NCI-H1694 (cell line): ENCODE results near the gene IDH3A.

Source experiments
- DNase-seq: peaks from one replicate; lab custom pipeline; 2025; lab: John Stamatoyannopoulos, UW

Gene IDH3A

DNA sequence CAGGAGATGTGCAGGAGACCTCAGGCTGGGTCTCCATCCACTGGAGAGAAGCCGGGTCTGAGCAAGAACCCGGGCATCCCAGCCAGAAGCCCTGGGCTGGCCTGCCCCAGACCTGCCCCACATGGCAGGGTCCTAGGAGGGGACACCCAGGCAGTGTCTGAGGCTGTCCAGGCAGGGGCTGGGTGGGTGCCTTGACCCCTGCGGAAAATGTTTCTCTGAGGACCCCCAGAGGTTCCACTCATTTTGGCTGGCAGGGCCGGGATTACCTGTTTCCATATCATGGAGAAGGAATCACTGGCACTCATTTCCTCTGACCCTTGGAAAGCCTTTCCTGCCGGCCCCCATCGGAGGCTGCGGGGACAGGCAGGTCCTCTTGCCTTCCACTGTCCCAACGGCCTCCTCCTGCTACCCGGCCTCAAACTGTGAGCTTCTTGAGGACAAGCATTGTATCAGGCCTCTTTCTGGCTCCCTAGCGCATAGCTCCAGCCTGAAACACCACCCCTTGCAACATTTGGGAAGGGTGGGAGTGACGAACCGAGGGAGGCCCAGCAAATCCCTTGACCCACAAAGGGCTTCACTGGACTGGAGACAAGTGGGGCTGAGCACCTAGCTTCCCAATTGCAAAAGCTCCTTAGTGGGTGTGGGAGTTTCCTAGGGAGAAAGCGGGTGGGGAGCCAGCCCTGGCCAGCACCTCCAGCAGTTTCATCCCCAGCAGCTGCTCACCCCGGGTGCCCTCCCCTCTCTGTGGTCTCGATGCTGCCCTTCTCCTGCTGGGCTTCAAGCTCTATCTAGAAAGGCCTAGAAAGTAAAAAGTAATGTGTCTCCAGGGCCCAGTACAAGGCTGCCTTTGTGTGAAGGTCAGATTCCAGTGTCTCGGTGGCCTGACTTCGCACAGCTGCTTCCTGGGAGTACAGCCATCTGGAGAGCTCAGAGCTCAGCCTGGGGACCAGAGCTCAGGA, 55.5 kb downstream of the IDH3A start:
- no peak for DNase-seq

DNA sequence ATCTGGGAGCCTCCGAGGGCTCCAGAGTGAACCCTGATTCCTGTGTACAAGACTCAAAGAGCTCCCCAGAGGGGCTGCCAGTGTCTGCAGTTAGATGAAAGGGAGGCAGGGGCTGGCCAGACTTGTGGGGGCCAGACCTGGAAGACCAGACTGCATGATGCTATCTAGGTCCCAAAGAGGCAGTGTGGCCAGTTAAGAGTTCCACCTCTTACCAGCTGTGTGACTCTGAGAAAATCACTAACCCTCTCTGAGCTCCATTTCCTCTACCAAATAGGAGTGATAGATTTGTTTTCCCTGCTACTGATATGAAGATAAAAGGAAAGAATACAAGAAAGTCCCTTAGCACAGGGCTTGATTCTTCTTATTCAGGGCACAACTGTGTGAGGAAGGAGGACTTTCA, 56.2 kb downstream of the IDH3A start:
- no peak for DNase-seq

DNA sequence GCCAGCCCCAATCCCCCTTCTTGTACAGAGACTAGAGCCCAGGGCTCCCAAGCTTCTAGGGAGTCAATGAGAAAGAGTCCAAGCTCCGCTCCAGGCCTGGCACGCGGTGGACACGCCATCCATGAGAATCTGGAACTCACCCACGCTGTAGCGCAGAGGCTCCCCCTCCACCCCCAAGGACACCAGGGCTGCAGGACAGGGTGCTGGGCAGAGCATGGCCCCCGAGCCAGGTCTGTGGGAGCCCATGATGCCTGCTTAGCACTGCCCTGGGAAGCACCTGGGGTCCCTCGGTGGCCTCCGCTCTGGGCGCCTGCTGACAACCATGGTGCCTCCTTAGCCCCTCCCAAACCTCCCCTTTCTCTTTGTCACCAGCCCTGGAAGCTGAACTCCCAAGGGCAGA, 56.7 kb downstream of the IDH3A start:
- DNase-seq, result no peak

- no peak for DNase-seq
These were observed 57.4 kb downstream of the IDH3A start for GRCh38 chr15:78206326-78207109.

- DNase-seq, result no peak
These were observed 57.9 kb downstream of the IDH3A start for GRCh38 chr15:78207110-78207458.

- no peak for DNase-seq
These were observed 58.6 kb downstream of the IDH3A start for GRCh38 chr15:78207641-78208340.

DNA sequence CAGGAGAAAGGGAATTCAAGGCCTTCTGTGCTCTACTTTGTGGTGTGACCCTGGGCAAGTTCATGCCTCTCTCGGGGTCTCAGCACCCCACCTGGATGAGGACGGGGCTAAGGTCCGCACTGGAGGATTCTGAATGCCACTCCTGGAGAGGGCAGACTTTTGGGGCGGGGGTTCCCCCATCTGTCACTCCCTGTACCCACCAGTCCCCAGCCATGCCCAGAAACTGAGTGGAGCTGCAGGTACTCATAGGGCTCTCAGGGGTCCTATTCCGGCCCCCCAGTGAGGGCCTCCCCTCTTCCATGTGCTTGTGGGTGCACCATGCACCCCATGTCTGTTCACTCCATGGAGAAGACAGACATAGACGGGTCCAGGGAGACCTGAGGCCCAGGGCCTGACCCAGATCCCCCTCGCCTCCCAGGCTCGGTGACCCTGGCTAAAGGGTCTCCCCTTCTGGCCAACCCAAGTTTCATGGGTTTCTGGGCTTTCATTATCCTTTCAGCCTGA, 59.2 kb downstream of the IDH3A start:
- DNase-seq, result no peak

- no peak for DNase-seq
These were observed 59.9 kb downstream of the IDH3A start for GRCh38 chr15:78208887-78209645.

DNA sequence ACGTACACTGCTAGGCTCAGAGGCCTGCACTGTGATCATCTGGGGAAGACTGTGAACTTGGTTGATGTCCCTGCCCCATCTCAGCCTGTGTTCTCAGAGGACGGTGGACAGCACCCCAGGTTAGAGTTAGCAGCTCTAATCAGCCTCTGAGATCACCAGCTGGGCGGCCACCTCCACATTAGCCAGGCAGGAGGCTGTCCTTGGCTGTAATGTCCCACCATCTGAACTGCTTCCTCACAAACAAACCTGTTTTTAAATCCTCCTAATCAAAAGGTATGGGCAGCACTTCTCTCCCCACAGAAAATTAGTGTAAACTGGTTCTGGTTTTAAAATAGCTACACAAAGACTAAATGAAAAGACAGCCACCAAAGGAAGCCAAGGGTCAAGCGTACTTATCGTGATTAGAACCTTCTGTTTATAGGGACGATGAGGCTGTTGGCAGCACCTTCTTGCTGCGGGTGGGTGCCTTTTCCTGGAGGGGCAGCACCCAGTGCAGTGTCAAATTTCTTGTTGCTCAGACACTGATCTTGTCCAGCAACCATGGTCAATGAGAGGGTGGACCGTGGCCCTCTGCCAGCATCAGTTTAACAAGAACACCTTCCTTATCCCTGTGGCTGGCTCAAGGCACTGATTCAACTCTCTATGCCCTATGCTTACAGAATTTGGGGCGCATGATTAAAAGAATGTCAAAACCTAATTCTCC, 60.6 kb downstream of the IDH3A start:
- DNase-seq, result no peak

DNA sequence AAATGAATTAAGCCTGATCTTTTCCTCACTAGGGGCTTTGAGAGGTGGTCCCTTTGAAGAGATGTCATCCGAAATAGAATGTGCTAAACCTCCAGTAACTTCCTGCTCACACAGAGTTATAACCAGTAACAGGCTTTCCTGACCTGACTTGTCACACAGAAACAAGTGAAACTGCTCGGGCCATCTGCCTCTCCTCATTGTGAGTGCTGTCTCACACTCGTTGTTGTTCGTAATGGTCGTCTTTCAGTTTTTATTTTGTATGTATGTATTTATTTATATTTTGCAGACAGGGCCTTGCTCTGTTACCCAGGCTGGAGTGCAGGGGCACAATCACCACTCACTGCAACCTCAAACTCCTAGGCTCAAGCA, 61.2 kb downstream of the IDH3A start:
- no peak for DNase-seq

DNA sequence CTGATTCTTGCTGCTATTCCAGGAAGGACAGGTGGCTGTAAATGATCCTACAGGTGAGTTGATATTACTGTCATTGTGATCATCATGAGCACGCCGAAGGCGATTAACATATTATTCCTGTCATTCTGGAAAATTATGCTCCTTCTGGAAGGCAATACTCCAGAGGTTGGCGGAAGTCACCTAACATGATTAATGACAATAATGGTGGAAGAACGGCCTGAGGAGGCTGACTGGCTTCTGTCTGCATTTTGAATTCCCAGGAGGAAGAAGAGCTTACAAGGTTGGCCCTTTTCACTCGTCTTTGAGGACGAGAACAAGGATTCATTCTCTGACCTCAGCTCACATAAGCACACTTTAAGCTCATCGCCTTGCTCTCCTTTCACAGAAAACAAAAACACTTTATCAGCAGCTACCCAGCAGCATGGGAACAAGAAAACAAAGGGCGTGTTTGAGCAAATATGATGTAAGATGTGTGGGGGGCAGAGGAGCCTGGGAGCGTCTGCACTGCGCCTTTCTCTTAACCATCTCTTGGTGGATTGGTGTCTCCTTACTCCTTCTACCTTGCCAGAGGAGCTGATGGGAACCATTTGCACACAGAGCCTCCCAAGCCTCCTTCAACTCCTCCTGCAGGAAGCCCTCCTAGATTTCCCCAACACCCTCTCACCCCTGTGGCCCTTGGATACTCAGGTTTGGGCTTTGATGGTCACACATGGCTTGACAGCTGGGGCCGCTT, 62.2 kb downstream of the IDH3A start:
- DNase-seq, result no peak

DNA sequence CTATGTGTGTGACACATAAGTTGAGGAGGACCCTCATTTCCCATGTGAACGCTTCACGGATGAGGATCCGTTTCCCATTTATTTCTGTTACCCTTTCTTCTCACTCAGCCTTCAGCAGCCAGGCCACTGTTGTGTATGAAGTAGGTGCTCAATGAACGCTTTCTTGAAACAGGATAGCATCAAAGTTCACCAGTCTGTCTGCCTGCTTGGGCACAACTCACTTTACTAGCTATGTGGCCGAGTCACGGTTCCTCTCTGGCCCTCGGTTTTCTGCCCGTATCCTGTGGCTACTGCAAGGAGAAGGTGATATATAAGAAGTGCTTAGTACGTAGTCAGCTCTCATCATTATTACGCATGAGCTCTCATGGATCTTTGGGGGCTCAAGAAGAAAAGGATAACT, 62.8 kb downstream of the IDH3A start:
- DNase-seq, result no peak

- DNase-seq, result no peak
These were observed 63.6 kb downstream of the IDH3A start for GRCh38 chr15:78212546-78213424.

- DNase-seq, result no peak
These were observed 64.2 kb downstream of the IDH3A start for GRCh38 chr15:78213425-78213750.

DNA sequence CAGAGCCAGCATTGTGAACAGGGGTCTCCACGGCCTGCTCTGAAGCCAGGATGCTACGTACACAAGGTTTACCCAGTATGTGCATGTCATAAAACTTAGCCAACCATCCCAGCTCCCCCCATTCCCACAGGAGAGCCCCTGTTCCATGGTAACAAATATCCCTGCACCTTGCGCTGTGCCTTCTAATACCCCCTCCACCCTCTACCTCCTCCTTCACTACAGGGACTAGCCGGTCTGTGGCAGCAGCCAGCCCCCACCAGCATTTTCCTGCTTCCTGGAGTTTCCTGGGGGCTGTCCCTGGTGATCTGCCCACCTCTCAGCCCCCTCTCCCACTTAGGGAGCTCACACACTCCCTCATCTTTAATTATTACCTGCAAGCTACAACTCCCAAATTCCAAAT, 64.8 kb downstream of the IDH3A start:
- no peak for DNase-seq

DNA sequence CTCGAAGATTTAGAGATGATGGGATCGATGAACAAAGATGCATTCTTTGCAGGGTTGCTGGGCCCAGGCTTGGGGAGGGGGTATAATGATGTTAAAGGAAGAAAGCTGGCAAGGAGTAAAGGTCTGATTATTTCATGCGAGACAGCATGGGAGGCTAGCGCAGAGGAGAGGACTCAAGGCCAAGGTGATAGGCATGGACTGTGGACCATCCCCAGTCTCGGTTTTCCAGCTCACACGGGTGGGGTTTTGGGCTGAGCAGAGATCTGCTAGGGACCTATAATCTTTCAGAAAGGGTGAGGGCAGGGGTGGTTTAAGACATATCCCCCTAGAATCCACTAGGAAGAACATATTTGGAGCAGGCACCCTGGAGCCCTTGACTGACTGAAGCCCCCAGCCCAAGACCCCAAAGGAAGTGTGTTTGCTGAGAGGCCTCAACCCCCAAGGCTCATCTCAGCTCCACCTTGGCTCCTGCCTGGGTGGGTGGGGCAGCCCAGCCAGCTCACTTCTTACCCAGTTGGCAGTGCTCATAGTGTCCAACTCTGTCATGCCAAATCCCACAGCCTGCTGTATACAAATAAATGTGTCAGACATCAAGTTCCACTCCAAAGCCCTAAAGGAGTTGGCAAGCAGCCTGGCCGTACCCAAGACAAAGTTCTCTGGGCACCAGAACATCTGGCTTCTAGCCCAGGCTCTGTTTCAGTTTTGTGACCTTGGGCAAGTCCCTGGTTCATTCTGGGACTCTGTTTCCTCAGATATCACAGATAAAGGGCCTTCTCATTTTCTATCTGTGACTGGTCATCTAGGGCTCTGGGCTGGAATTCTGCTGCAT, 67.3 kb downstream of the IDH3A start:
- no peak for DNase-seq

GRCh38 chr15:78220713-78221112, 71.6 kb downstream of the IDH3A start:
- no peak for DNase-seq
